Sciatic nerve (tissue), 2 donors: ENCODE measurements around the gene CEACAM5. TPM values are rescaled to one million over a fixed set of nuclear protein-coding genes. Genes with fewer than 3 reads are reported as not detected.

ENCODE experiments used
- ATAC-seq: fragments of 200-7000 bp; cut with Tn5 transposase; one replicate; pipeline ENCODE4 v1.9.1; 2020; ENCODE audit warnings: mild to moderate bottlenecking, moderate library complexity
- DNase-seq: peaks from one replicate; pipeline ENCODE4 v3.0.0-alpha.2; 2020; ENCODE audit warnings: low spot score
- intact Hi-C: fragments of 100-400 bp; cut with DNase I; formaldehyde crosslinking; loops from one replicate; pipeline ENCODE4 v1.14.2; 2022
- total RNA-seq: library from RNA; stranded (reverse); fragmentation: NEBNext Ultra II Directional; extraction: Animal tissue kit (Norgen Biotek cat#: 25700); gene quantifications from one replicate; pipeline ENCODE4 v1.2.1, GENCODE V29; 2021
- donor health status: DM: no; HTN: no; CAD: no.
- donor health status: DM: no; HTN: no; CAD: no.

The CEACAM5 gene
- total RNA-seq, 1 donor from 2014 or later, result 0.22 TPM

DNA sequence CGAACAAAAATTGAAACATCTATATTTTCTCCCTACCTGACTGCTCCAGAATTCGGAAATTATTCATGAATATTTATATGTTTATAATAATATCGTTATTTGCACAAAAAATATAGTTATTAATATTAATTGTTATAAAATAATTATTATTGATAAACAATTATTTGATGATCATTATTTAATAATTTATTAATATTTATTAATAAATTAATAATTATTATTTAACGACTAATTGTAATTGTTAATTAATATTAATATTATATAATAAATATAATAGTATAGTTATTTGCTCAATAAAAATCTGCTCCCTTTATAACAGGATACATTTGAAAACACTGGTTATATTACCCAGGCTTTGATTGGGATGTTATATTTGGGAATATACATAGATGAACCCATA, 61.2 kb downstream of the CEACAM5 start:
- intact Hi-C loops, result no loop called here
- DNase-seq, result no peak
- no peak for ATAC-seq

DNA sequence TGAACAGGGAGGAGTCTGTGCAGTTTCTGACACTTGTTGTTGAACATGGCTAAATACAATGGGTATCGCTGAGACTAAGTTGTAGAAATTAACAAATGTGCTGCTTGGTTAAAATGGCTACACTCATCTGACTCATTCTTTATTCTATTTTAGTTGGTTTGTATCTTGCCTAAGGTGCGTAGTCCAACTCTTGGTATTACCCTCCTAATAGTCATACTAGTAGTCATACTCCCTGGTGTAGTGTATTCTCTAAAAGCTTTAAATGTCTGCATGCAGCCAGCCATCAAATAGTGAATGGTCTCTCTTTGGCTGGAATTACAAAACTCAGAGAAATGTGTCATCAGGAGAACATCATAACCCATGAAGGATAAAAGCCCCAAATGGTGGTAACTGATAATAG, 63.0 kb downstream of the CEACAM5 start:
- intact Hi-C loops, result no loop called here
- ATAC-seq (no peak), DNase-seq (no peak)

DNA sequence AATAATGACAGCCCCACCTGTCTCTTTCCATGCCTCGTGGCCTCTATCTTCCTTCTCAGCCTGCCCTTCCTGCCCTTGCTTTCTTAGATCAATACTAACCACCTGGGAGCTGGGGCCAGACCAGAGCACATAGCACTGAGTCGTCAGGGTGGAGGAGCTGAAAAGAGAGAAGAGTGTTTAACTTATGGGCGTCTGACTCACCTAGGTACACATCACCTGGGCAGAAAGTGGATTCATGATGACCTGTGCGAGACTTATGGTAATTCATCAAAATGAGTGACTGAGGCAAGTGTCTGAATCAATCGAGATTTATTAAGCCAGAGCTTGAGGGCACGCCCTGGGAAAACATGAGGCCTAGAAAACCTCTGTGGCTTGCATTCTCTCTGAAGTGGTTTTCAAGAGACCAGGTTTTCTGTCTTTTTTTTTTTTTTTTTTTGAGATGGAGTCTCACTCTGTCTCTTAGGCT, 66.1 kb downstream of the CEACAM5 start:
- DNase-seq (no peak), ATAC-seq (no peak)
- intact Hi-C loops, result no loop called here

DNA sequence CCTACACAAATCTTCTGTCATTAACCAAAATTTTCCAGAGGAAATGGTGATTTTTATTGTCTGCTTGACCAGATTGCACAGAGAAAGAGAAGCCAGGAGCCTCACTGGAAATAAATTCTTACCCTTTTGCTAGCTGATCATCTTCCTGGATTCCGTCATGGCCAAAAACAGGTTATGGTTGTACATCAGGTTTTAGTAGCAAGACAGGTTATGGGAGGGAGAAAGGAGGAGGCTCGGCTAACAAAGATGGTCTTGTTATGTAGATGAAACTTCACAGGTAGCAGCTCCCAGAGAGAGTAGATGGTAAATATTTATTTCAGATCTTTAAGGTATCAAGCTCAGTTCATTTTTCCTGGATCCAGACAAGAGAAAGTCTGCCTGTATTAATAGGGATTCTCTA, 68.3 kb downstream of the CEACAM5 start:
- ATAC-seq (no peak), DNase-seq (no peak)
- intact Hi-C loops, result no loop called here

Other genes starting within 250 kb of the CEACAM5 start
- 2.5 TPM for gene CEACAM21, start 132.5 kb upstream of the CEACAM5 start, total RNA-seq
- 1.9 TPM for gene CEACAM4, start 81.6 kb upstream of the CEACAM5 start, total RNA-seq
- not detected for gene CEACAM7, start 20.4 kb upstream of the CEACAM5 start, total RNA-seq
- gene CEACAM6, start 46.9 kb downstream of the CEACAM5 start, total RNA-seq, result 1.1 TPM
- gene CEACAM3, start 88.0 kb downstream of the CEACAM5 start, total RNA-seq, result 3.3 TPM
- gene LYPD4, start 136.1 kb downstream of the CEACAM5 start, total RNA-seq, result not detected
- not detected for gene DMRTC2, start 136.4 kb downstream of the CEACAM5 start, total RNA-seq
- 788 TPM for gene RPS19, start 151.6 kb downstream of the CEACAM5 start, total RNA-seq
- 2.1 TPM for gene CD79A, start 168.7 kb downstream of the CEACAM5 start, total RNA-seq
- gene ARHGEF1, start 174.6 kb downstream of the CEACAM5 start, total RNA-seq, result 137 TPM
- gene ERFL, start 219.8 kb downstream of the CEACAM5 start, total RNA-seq, result 0.27 TPM